Lower lobe of right lung (tissue), 2 donors: ENCODE measurements around the gene PHRF1. TPM values are rescaled to one million over a fixed set of nuclear protein-coding genes. Genes with fewer than 3 reads are reported as not detected.

Experiments used
- ATAC-seq, 2 donors: fragments of 200-7000 bp; cut with Tn5 transposase; one replicate each; pipeline ENCODE4 v1.9.1; 2020 to 2022; ENCODE audit warnings: mild to moderate bottlenecking in 2 of 2, moderate library complexity in 2 of 2
- DNase-seq: peaks from one replicate; pipeline ENCODE4 v3.0.0-alpha.2; 2020
- H3K27ac ChIP-seq: fragments of 200-600 bp; one replicate; pipeline ENCODE4 v1.8.0; 2022
- H3K27me3 ChIP-seq: fragments of 200-600 bp; one replicate; pipeline ENCODE4 v1.8.0; 2022; ENCODE audit warnings: low read depth
- H3K36me3 ChIP-seq: fragments of 200-600 bp; one replicate; pipeline ENCODE4 v1.8.0; 2022; ENCODE audit warnings: mild to moderate bottlenecking
- H3K4me1 ChIP-seq: fragments of 200-600 bp; one replicate; pipeline ENCODE4 v1.8.0; 2022
- H3K4me3 ChIP-seq: fragments of 200-600 bp; one replicate; pipeline ENCODE4 v1.8.0; 2022; ENCODE audit warnings: mild to moderate bottlenecking
- H3K9me3 ChIP-seq: fragments of 200-600 bp; one replicate; pipeline ENCODE4 v1.8.0; 2022
- CTCF ChIP-seq: fragments of 200-600 bp; IDR thresholded peaks from one replicate; pipeline ENCODE4 v1.8.0; 2022; ENCODE audit warnings: antibody characterized with exemption, mild to moderate bottlenecking
- intact Hi-C: fragments of 100-400 bp; cut with DNase I; formaldehyde crosslinking; loops from one replicate; pipeline ENCODE4 v1.11.0; 2022
- total RNA-seq: library from RNA; stranded (reverse); fragmentation: NEBNext Ultra II Directional; extraction: Animal tissue kit (Norgen Biotek cat#: 25700); gene quantifications from one replicate; pipeline ENCODE4 v1.2.1, GENCODE V29; 2021
- donor health status: DM: no; HTN: yes; CAD: no; lungs with severe emphysema.

The PHRF1 gene
- total RNA-seq, 1 donor from 2014 or later, result 31.5 TPM

GRCh38 chr11:559020-559620 lies 17.1 kb upstream of the PHRF1 start:
- DNase-seq, result no peak
- no peak for ATAC-seq
- H3K4me1 ChIP-seq, result peaks cover 52% of the 10 kb centered on the region
- H3K36me3 ChIP-seq, result peaks cover 7% of the 10 kb centered on the region
- H3K9me3 ChIP-seq, result no peaks in the 10 kb centered on the region
- H3K4me3 ChIP-seq, result no peak overlapping the region
- H3K27me3 ChIP-seq, result peaks cover 48% of the 10 kb centered on the region
- no peak overlapping the region for H3K27ac ChIP-seq
- intact Hi-C loops, result no loop called here
- no peak for TF ChIP-seq CTCF

GRCh38 chr11:559712-560304 lies 16.5 kb upstream of the PHRF1 start:
- DNase-seq, result no peak
- Histone ChIP-seq H3K4me1 (peaks cover 49% of the 10 kb centered on the region), H3K27me3 (peaks cover 41% of the 10 kb centered on the region), H3K4me3 (peak overlapping the region; percentile 73), H3K36me3 (peaks cover 7% of the 10 kb centered on the region), H3K9me3 (no peaks in the 10 kb centered on the region), H3K27ac (peak overlapping the region; percentile 89)
- intact Hi-C loops, result no loop called here
- TF ChIP-seq CTCF, result no peak
- ATAC-seq, result no peak

- ATAC-seq, result peak; percentile 91 to 94
- peak within 1 kb of the TSS; percentile 73 for H3K4me3 ChIP-seq
- peaks cover 36% of the 10 kb centered on the region for H3K27me3 ChIP-seq
- peaks cover 7% of the 10 kb centered on the region for H3K36me3 ChIP-seq
- TF ChIP-seq CTCF, result no peak
- intact Hi-C loops, result no loop called here
- H3K9me3 ChIP-seq, result no peaks in the 10 kb centered on the region
- H3K4me1 ChIP-seq, result peaks cover 44% of the 10 kb centered on the region
- DNase-seq, result peak; percentile 90
- H3K27ac ChIP-seq, result peak within 1 kb of the TSS; percentile 91
These were observed 15.7 kb upstream of the PHRF1 start, which contains the start of the genes LMNTD2 and RASSF7 for GRCh38 chr11:560305-561147. Gene LMNTD2 (minus strand): TSS chr11:560738. CDS start chr11:560716, 22 bp downstream. Gene RASSF7 (plus strand): TSS chr11:560970. CDS start chr11:561769, 799 bp downstream.

- ATAC-seq (peak; percentile 76 to 77), DNase-seq (peak; percentile 90)
- TF ChIP-seq CTCF, result no peak
- peaks cover 7% of the 10 kb centered on the region for H3K36me3 ChIP-seq
- H3K27me3 ChIP-seq, result peaks cover 27% of the 10 kb centered on the region
- peaks cover 40% of the 10 kb centered on the region for H3K4me1 ChIP-seq
- H3K27ac ChIP-seq, result peak overlapping the region; percentile 91
- no peaks in the 10 kb centered on the region for H3K9me3 ChIP-seq
- intact Hi-C loops, result no loop called here
- peak overlapping the region; percentile 73 for H3K4me3 ChIP-seq
These were observed 14.9 kb upstream of the PHRF1 start for GRCh38 chr11:561148-562003.
